IMR-90 (cell line): Measurements from ENCODE around the gene STRIP2. TPM values are rescaled to one million over a fixed set of nuclear protein-coding genes. Genes with fewer than 3 reads are reported as not detected.

Experiments
- ATAC-seq: fragments of 200-7000 bp; cut with Tn5 transposase; 2 replicates; pipeline ENCODE4 v1.9.1; 2020; ENCODE audit warnings: low read depth, mild to moderate bottlenecking, moderate library complexity
- BruUV-seq: library from RNA; stranded (reverse); fragments of 400-500 nt; replicated peaks from 2 replicates; lab custom pipeline; 2021; lab: Mats Ljungman, UMichigan
- CTCF ChIA-PET: fragments of 300-600 bp; formaldehyde crosslinking; extraction: SDS; loops from one replicate; lab custom pipeline; 2021; ENCODE audit warnings: antibody characterized with exemption; lab: Yijun Ruan, JAX
- POLR2A ChIA-PET: fragments of 300-600 bp; sonication (Branson Sonifier 250); formaldehyde crosslinking; loops from one replicate; lab custom pipeline; 2022; ENCODE audit warnings: antibody characterized with exemption; ENCODE audit not compliant: unreplicated experiment; lab: Charles Lee
- DNase-seq: peaks from one replicate; pipeline ENCODE4 v3.0.0; 2013
- H2AFZ ChIP-seq: replicated peaks from 2 replicates; pipeline ENCODE3; 2013; ENCODE audit warnings: low read length, mild to moderate bottlenecking; ENCODE audit not compliant: poor library complexity
- H2AK5ac ChIP-seq: 2 replicates; pipeline ENCODE4 v1.6.1; 2013; ENCODE audit warnings: low read depth, low read length, inconsistent platforms
- H2AK9ac ChIP-seq: replicated peaks from 2 replicates; pipeline ENCODE3; 2013; ENCODE audit warnings: mild to moderate bottlenecking, low read depth, low read length, moderate library complexity; ENCODE audit not compliant: poor library complexity
- H2BK120ac ChIP-seq: 2 replicates; pipeline ENCODE4 v1.6.1; 2013; ENCODE audit warnings: low read depth, low read length, inconsistent platforms
- H2BK15ac ChIP-seq: 3 replicates; pipeline ENCODE4 v1.6.1; 2013; ENCODE audit warnings: low read depth, low read length, inconsistent platforms
- H2BK20ac ChIP-seq: 2 replicates; pipeline ENCODE4 v1.6.1; 2013; ENCODE audit warnings: low read depth, mild to moderate bottlenecking, inconsistent platforms, low read length, moderate library complexity
- H2BK5ac ChIP-seq: 2 replicates; pipeline ENCODE4 v1.6.1; 2013; ENCODE audit warnings: mild to moderate bottlenecking, low read depth, low read length, inconsistent platforms; ENCODE audit not compliant: poor library complexity, severe bottlenecking
- H3K14ac ChIP-seq: replicated peaks from 2 replicates; pipeline ENCODE4 v1.6.1; 2013; ENCODE audit warnings: low read depth, low read length, inconsistent platforms
- H3K18ac ChIP-seq: 2 replicates; pipeline ENCODE4 v1.6.1; 2013; ENCODE audit warnings: low read depth, low read length, control low read depth
- H3K23ac ChIP-seq: 2 replicates; pipeline ENCODE4 v1.6.1; 2013; ENCODE audit warnings: low read depth, low read length, inconsistent platforms
- H3K27ac ChIP-seq: 2 replicates; pipeline ENCODE4 v1.5.1; 2013; ENCODE audit warnings: mild to moderate bottlenecking, control low read depth, low read length; ENCODE audit not compliant: insufficient read depth
- H3K27me3 ChIP-seq: 2 replicates; pipeline ENCODE4 v1.6.1; 2013; ENCODE audit warnings: low read length; ENCODE audit not compliant: control insufficient read depth, insufficient read depth
- H3K36me3 ChIP-seq: 2 replicates; pipeline ENCODE4 v1.6.1; 2013; ENCODE audit warnings: low read length, mixed read lengths; ENCODE audit not compliant: control insufficient read depth, insufficient read depth
- H3K4ac ChIP-seq: 2 replicates; pipeline ENCODE4 v1.6.1; 2013; ENCODE audit warnings: low read depth, low read length, inconsistent platforms
- H3K4me1 ChIP-seq: 2 replicates; pipeline ENCODE4 v1.6.1; 2013; ENCODE audit warnings: low read length, mixed read lengths; ENCODE audit not compliant: control insufficient read depth, insufficient read depth
- H3K4me2 ChIP-seq: 2 replicates; pipeline ENCODE4 v1.6.1; 2013; ENCODE audit warnings: low read depth, mild to moderate bottlenecking, control low read depth, low read length, moderate library complexity
- H3K4me3 ChIP-seq: 2 replicates; pipeline ENCODE4 v1.5.1; 2013; ENCODE audit warnings: low read depth, mild to moderate bottlenecking, control low read depth, low read length, moderate library complexity; ENCODE audit not compliant: insufficient read depth
- H3K56ac ChIP-seq: 2 replicates; pipeline ENCODE4 v1.6.1; 2013; ENCODE audit warnings: low read length, inconsistent platforms; ENCODE audit not compliant: insufficient read depth; ENCODE audit errors: extremely low read depth
- H3K79me1 ChIP-seq, 2 experiments: 2 replicates each; pipeline ENCODE4 v1.6.1; 2013; ENCODE audit warnings: low read length in 2 of 2, inconsistent platforms in 1 of 2, low read depth in 1 of 2
- H3K9ac ChIP-seq: 2 replicates; pipeline ENCODE4 v1.6.1; 2013; ENCODE audit warnings: low read depth, low read length, control low read depth
- H3K9me1 ChIP-seq: 2 replicates; pipeline ENCODE4 v1.6.1; 2013; ENCODE audit warnings: low read length, inconsistent platforms; ENCODE audit not compliant: insufficient read depth
- H3K9me3 ChIP-seq: 2 replicates; pipeline ENCODE4 v1.6.1; 2013; ENCODE audit warnings: low read length; ENCODE audit not compliant: control insufficient read depth, insufficient read depth
- H4K20me1 ChIP-seq: 2 replicates; pipeline ENCODE4 v1.6.1; 2013; ENCODE audit warnings: low read length, inconsistent platforms; ENCODE audit not compliant: insufficient read depth
- H4K5ac ChIP-seq: 2 replicates; pipeline ENCODE4 v1.6.1; 2013; ENCODE audit warnings: mild to moderate bottlenecking, low read depth, low read length, control low read depth
- H4K8ac ChIP-seq, 2 experiments: 2 replicates each; pipeline ENCODE4 v1.6.1; 2013; ENCODE audit warnings: low read depth in 2 of 2, low read length in 2 of 2, control low read depth in 1 of 2, inconsistent platforms in 1 of 2
- H4K91ac ChIP-seq: 2 replicates; pipeline ENCODE4 v1.6.1; 2013; ENCODE audit warnings: low read depth, low read length, inconsistent platforms; ENCODE audit not compliant: insufficient read depth
- CEBPB ChIP-seq: IDR thresholded peaks from 2 replicates; pipeline ENCODE4 v1.6.1; 2012; ENCODE audit warnings: low read depth, low read length, improper control_type of control experiment
- CHD1 ChIP-seq: IDR thresholded peaks from 2 replicates; pipeline ENCODE4 v1.6.1; 2012; ENCODE audit warnings: low read depth, low read length, improper control_type of control experiment
- CTCF ChIP-seq: conservative IDR thresholded peaks from 2 replicates; pipeline ENCODE4 v1.5.1; 2012; ENCODE audit warnings: mild to moderate bottlenecking, low read depth, low read length, improper control_type of control experiment
- ELK1 ChIP-seq: fragments of 150-350 bp; IDR thresholded peaks from 2 replicates; pipeline ENCODE4 v1.6.1; 2016; ENCODE audit warnings: low read depth, mild to moderate bottlenecking, low read length, moderate library complexity, borderline replicate concordance
- FOS ChIP-seq: fragments of 150-350 bp; IDR thresholded peaks from 2 replicates; pipeline ENCODE4 v1.6.1; 2016; ENCODE audit warnings: low read depth, low read length
- MAZ ChIP-seq: IDR thresholded peaks from 2 replicates; pipeline ENCODE4 v1.6.1; 2012; ENCODE audit warnings: low read depth, mild to moderate bottlenecking, low read length, improper control_type of control experiment, moderate library complexity, borderline replicate concordance
- MXI1 ChIP-seq: IDR thresholded peaks from 2 replicates; pipeline ENCODE4 v1.6.1; 2012; ENCODE audit warnings: low read depth, mild to moderate bottlenecking, low read length, moderate library complexity, borderline replicate concordance
- NFE2L2 ChIP-seq: fragments of 150-350 bp; IDR thresholded peaks from 2 replicates; pipeline ENCODE4 v1.6.1; 2016; ENCODE audit warnings: low read depth, mild to moderate bottlenecking, low read length
- POLR2A ChIP-seq: IDR thresholded peaks from 2 replicates; pipeline ENCODE4 v1.6.1; 2012; ENCODE audit warnings: mild to moderate bottlenecking, low read depth, low read length
- RAD21 ChIP-seq: IDR thresholded peaks from 2 replicates; pipeline ENCODE4 v1.6.1; 2012; ENCODE audit warnings: low read length, improper control_type of control experiment
- RCOR1 ChIP-seq: IDR thresholded peaks from 2 replicates; pipeline ENCODE4 v1.6.1; 2012; ENCODE audit warnings: mild to moderate bottlenecking, low read length, improper control_type of control experiment; ENCODE audit not compliant: insufficient replicate concordance
- SMC3 ChIP-seq: fragments of 150-350 bp; IDR thresholded peaks from 2 replicates; pipeline ENCODE4 v1.6.1; 2016; ENCODE audit warnings: low read depth, mild to moderate bottlenecking, antibody characterized with exemption, low read length, moderate library complexity
- USF2 ChIP-seq: fragments of 150-350 bp; IDR thresholded peaks from 2 replicates; pipeline ENCODE4 v1.6.1; 2017; ENCODE audit warnings: mild to moderate bottlenecking, antibody characterized with exemption, low read length, low read depth
- WGBS, 2 experiments: methylation state at CpG; one replicate each; pipeline versions ENCODE4 v1.1.5 to v1.1.7; 2013; ENCODE audit warnings: missing lambda C conversion rate in 2 of 2; ENCODE audit not compliant: insufficient read length in 1 of 2; ENCODE audit errors: extremely low coverage in 2 of 2; 5-methylcytosine and 5-hydroxymethylcytosine counted together
- dilution Hi-C: fragments of 300-500 bp; cut with HindIII; formaldehyde crosslinking; loops from one replicate; pipeline ENCODE4 v1.14.3; 2018; ENCODE audit warnings: low sequenced_read_pairs; ENCODE audit not compliant: unreplicated experiment
- in situ Hi-C: fragments of 300-500 bp; cut with MboI; formaldehyde crosslinking; loops from 3 replicates; pipeline ENCODE4 v1.14.3; 2019; ENCODE audit warnings: low sequenced_read_pairs, inconsistent platforms, mixed read lengths
- intact Hi-C: fragments of 100-400 bp; cut with micrococcal nuclease; formaldehyde crosslinking; loops from 2 replicates; pipeline ENCODE4 v1.10.0; 2022
- polyA plus RNA-seq, 3 experiments: library from polyadenylated mRNA; depleted of rRNA; stranded (reverse); fragments of >200 nt; gene quantifications; 2 replicates each; pipeline ENCODE4 v1.2.3, GENCODE V29; 2012; ENCODE audit warnings: low replicate concordance in 1 of 3
- total RNA-seq: library from RNA; depleted of rRNA; stranded (reverse); fragments of >200 nt; gene quantifications from 2 replicates; pipeline ENCODE4 v1.2.3, GENCODE V29; 2012

STRIP2 gene
- total and polyA plus RNA-seq, 2 of the 4 experiments (the other 2 are of a cell fraction) = 1.8 to 3.0 TPM

DNA sequence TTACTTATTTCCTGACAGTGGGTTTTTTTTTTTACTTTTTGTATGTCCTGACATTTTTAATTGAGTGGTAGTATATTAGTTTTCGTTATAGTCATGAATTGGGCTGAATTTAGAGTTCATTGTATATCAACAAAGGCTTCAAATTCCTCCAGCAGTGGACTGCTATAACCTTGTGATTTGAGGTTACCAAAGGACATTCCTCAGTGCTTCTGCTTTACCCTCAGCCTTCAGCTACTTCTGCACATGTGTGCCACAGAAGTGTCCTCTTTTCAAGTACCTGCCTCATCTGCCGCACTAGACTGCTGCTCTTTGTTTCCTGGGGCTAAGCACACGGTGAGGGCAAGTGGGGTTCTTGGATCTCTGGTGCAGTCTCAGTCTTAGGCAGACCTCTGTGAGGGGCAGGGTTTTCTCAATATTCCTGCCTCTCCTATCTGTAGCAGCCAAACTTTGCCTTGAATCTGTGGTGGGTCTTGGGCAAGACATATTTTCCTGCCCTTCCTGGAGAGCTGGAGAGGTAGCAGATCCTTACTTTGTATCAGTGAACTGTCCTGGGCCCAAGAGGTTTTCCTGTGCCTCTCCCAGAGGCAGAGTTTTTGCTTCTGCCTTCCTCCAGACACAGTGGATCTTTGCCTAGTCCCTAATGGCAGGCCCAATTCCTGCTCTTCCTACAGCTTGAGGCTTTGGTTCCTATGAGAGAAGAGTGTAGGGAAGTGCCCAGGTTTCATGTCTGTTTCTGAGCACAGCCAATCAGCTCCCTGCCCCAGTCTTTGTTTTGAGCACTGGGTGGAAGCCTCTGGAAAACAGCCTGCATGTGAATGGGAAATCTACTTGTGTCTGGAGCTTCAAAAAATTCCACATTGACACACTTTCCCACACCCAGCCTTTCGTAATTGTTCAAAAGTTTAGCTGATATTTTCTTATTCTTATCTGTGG is 39.0 kb upstream of the STRIP2 start:
- ATAC-seq (peak; percentile 75), DNase-seq (no peak)
- Histone ChIP-seq H3K27ac (peak overlapping the region; percentile 69; the same call in 1 of the 2 replicates), H3K9me3 (no peaks in the 10 kb centered on the region), H2AFZ (no peak overlapping the region), H4K5ac (peak overlapping the region; percentile 82; the same call in 1 of the 2 replicates), H3K4me1 (peaks cover 6% of the 10 kb centered on the region), H2AK9ac (no peak overlapping the region), H3K4ac (peak overlapping the region; percentile 43; the same call in 1 of the 2 replicates), H3K18ac (peak overlapping the region; percentile 79), H2AK5ac (no peak overlapping the region), H3K4me3 (no peak overlapping the region), H4K91ac (no peak overlapping the region), H2BK20ac (peak overlapping the region; percentile 43; the same call in 1 of the 2 replicates), H3K4me2 (peak overlapping the region; percentile 49; the same call in 1 of the 2 replicates), H2BK5ac (no peak overlapping the region), H3K27me3 (no peaks in the 10 kb centered on the region), H3K9ac (no peak overlapping the region), H3K36me3 (0 out of 2 replicates have a peak, but pooled peaks cover 2% of the 10 kb centered on the region), H3K79me1 (no peaks in the 10 kb centered on the region), H4K20me1 (no peaks in the 10 kb centered on the region), H3K9me1 (peaks cover 6% of the 10 kb centered on the region), H3K14ac (no peak overlapping the region), H3K56ac (no peak overlapping the region), H2BK120ac (0 out of 2 replicates have a peak overlapping the region, but pooled peaks have one; percentile 36), H2BK15ac (no peak overlapping the region; the same call in 2 of the 3 replicates), H3K23ac (peak overlapping the region; percentile 12; the same call in 1 of the 2 replicates), H4K8ac (peak overlapping the region in 1 of 2 experiments; percentile 19; a peak in 1 of 4 replicates)
- intact Hi-C loops (no loop called here), dilution Hi-C loops (no loop called here), in situ Hi-C loops (no loop called here)
- POLR2A ChIA-PET = no interaction called here
- no CpG with 5 or more reads among the region's 4 CpGs for WGBS, 2 experiments
- CTCF ChIA-PET = no interaction called here
- no TSS peak for BruUV-seq
- no peak for TF ChIP-seq CEBPB
- no peak for TF ChIP-seq USF2
- no peak for TF ChIP-seq SMC3
- no peak for TF ChIP-seq CHD1
- TF ChIP-seq RCOR1 = no peak
- TF ChIP-seq RAD21 = no peak
- no peak for TF ChIP-seq NFE2L2
- TF ChIP-seq MXI1 = no peak
- TF ChIP-seq POLR2A = no peak
- no peak for TF ChIP-seq CTCF
- no peak for TF ChIP-seq FOS
- TF ChIP-seq MAZ = no peak
- no peak for TF ChIP-seq ELK1
